NOMO-1 treated with DMSO at 0.1 percent for 48 hours (cell line): ENCODE data around the gene SETBP1.
A peak's percentile ranks its signal among the peaks of the same experiment; 100 is the strongest.

Experiments
- DNase-seq: peaks from one replicate; lab custom pipeline; 2025; ENCODE audit not compliant: unreplicated experiment; lab: John Stamatoyannopoulos, UW

The SETBP1 gene

DNA sequence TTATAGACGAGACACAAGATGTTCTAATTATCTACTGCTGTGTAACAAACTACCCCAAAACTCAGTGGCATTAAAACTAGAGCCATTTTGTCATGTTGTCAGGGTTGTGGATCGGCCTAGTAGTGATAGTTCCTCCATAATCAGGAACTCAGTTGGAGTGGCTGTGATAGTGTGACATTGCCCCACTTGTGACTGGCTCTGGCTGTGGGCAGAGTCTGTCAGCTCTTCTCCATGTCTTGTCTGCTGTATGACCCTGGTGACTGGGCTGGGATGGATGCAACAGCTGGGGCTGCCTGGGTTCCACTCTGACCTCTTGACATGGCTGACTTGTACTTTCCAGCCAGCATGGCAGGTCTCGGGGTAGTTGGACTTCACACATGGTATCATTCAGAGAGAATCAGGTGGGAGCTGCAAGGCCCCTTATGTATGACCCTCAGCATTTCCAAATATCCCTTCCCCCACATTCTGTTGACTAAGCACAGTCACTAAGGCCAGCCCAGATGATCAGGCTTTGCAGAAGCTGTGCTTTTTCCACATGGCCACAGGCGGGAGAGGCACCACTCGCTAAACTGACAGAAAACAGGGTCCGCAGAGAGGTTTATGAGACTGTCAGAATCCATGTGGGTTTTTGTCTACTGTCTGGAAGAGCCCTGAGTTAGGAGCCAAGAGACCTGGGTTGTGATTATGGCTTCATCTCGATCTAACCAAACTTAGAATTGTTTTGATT, 50.3 kb downstream of the SETBP1 start:
- no peak for DNase-seq

DNA sequence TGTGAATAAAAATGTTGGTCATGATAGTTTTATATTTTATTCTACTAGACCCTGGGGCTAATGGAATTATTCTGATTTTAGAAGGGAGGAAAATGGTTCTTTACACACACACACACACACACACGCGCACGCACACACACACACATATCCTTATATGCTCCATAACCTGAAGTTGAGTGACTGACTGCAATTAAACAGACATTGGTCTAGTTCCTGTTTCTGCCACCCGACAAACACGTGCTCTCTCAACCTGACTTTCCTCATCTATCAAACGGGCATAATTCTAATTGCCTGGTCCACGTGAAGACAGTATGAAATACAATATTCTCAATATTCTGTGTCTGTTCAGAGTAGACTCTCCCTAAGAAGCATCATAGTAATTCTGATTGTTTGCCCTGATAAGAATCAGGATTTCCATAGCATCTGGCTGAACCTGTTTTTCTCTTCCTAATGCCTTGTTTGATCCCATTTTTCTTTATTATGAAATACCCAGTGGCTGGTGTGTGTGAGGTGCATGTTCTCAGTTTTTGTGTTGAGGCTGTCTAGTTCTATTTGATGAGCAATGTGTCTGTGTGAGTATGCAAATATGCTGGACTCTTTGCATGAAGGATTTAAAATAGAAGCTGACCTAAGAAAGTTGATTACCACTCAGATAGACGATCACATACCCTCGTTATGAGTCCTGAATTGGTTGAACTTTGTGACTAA, 51.0 kb downstream of the SETBP1 start:
- peak; percentile 74 for DNase-seq

DNA sequence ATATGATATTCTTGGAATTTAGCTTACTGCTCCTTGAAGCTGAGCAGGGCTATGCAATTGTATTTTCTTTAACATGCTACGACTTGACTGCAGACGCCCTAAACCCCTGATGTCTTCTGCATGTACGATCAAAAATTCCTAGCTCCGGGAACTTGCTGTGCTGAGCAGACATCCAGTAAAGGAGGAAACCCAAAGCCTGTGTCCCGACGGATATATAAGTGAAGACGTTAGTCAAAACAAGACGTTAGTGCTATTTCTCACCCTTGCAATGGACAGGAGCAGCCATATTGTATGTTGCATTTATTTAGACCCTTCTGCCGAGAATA, 51.5 kb downstream of the SETBP1 start:
- DNase-seq, result no peak

DNA sequence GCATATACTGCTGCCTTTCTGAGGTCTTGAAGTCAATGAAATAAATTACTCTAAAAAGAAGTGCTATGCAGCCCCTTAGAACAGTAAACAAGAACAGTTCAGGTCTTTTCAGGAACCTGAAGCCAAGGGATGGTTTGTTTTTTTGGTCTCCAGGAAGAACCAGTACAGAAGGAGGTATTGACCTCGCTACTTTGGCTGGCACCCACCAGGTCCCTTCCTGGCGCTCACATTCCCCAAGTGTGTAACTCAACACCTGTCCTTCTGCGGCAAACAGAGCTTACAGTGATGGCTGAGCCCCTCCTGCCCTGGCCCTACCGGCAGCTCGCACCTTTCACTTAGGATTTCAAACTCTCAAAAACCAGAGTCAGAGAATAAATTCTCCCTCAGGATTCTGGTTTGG, 51.9 kb downstream of the SETBP1 start:
- DNase-seq, result no peak

DNA sequence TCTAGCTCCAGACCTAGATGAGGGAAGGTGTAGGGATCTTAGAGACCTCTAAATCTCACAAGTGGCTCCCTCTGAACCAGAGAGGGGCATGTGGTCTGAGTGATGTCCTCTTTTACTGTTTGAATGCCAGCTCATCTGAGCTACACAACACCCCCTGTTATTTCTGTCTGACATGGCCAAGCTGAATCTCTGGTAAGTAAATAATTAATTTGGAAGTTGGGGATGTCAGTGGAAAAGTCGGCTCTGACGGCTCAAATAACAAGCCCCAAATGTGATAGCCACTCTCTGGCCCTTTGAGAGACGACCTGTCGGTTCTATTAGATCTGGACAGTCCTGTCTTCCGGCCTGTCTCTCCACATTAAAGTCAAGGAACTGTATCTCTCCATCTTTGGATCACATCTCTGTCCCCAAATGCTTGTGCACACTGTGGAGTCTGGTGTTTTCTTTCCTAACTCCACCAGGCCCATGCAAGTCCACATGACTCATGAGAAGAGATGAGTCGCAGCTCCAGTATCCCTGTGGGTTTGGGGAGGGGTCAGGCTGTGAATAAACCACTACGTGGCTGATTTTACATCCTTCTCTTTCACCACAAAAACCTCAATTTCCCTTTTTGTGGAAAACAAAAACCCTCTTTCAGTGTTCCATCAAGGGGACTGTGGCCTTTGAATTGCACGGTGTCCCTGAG, 52.5 kb downstream of the SETBP1 start:
- DNase-seq, result peak; percentile 90

DNA sequence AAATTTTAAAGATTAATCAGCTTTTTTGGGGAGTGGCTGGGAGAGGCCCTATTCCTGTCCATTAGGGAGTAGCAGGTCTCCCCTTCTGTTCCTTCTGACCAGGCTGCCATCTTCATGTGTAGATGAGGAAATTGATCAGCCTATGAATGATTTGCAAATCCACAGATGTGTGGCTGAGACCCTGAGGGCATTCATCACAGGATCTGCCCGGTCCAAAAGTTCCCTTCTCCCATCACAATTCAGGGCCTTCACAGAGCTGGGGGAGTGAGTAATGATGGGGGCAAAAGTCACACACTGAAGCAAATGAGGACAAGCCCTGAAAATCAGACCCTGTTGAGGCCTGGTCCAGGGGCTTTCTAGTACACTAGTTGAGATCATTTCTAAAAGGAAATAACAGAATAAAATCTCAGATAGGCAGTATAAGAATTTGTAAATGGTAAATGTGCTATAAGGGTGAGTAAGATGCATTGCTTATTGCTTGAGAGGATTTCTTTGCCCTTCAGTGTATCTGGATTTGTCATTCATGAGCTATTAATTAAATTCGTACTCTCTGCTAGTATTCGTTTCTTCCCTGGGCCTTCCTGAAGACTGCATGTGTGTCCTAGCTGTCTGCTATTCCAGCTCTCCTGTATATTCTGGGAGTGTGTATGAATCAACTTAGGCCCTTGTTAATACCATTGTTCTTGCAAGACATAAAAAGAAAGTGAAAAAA, 53.2 kb downstream of the SETBP1 start:
- no peak for DNase-seq

DNA sequence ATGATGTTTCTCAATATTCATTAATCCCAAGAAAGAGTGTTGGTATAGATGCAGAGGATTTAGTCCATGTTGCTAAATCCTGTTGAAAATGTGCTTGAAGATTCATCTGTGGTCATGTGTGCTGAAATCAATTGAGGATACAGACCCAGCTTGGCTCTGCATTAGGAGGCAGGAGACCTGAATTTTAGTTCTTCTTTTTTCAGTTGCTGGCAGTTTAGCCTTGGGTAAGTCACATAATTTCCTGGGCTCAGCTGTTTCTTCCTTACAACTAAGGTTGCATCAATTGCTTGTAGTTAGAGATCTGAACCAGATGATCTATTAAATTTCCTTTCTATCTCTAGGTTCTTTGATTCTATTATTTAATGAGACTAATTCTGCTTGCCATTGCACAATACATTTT, 54.4 kb downstream of the SETBP1 start:
- peak; percentile 76 for DNase-seq

DNA sequence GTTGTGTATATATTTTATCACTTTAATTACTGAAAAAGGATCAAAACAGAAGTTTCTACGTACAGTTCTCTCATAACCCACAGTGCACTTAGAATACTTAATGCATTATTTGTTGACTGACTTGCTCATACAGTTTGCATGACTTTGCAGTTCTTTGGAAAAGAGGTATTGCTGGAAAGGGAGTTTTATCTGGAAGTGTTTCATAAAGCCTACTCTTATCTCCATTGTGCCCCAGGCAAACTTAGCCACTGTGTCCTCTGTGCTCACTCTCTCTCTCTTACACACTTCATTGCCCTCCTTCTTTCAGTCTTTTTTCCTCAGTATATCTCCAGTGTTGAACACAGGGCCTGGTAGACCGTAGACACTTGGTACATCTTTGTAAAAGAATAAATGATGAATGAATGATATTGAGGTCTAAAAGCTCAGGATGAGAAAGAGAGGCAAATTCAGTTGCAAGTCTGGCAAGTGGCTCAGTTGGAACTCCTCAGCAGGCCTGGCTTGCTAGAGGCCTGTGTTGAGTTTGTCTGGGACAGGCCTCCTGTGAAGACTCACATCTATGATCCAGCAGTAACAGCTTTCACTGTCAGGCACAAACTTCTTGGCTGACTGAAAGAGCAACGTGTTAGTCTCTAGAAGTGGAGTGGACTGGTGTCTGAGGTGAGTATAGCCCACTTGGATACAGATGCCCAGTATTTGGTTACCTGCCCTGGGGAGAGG, 56.1 kb downstream of the SETBP1 start:
- no peak for DNase-seq

DNA sequence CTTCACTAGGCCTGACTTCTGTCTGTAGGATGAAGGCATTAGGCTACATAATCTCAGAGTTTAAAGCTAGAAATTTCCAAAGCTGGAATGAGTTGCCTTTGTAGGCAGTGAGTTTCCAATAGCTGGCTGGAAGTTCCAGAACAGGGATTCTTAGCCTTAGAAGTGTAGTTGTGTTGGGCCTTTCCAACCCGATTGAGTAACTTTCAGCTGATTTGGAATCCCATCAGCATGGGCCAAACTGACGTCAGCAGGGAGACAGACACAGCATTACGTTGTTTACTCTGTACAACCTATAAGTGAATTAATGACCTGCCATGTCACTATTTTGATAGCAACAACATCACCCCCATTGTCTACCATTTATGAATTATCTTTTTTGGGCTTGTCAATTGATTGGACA, 56.9 kb downstream of the SETBP1 start:
- no peak for DNase-seq

DNA sequence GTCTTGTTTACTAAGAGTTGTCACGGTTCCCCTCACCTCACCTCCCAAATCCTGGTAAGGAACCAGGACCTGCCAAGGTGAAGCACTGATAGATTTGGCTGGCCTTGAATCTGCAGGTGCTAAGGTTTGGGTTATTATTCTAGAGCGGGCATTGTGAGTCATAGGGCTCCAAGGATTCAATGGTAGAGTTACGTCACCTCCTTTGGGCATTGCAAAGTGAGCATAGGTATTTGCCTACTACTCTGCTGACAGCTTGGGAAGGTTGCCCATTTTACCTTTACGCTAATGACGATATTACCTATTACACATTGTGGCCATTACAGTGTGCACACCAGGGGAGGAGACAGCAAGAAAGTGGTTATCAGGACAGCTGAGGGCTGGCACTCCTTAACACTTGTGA, 59.3 kb downstream of the SETBP1 start:
- DNase-seq, result no peak

DNA sequence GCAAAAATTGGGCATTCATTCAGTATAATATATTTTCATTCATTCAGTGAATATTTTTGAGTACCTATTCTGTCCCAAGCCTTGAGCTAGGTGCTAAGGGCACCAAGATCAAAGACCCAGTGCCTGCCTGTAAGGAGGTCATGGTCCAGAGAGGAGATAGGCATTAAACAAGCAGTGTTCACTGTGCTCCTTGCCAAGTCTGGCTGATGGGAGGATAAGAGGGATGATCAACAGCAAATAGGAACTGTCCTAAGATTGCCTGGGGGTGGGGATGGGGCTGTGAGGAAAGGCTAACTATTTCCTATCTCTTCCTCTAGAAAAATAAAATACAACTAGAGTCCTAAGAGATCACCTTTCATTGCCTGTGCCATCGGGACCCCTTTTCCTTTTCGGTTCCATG, 60.4 kb downstream of the SETBP1 start:
- DNase-seq, result no peak

DNA sequence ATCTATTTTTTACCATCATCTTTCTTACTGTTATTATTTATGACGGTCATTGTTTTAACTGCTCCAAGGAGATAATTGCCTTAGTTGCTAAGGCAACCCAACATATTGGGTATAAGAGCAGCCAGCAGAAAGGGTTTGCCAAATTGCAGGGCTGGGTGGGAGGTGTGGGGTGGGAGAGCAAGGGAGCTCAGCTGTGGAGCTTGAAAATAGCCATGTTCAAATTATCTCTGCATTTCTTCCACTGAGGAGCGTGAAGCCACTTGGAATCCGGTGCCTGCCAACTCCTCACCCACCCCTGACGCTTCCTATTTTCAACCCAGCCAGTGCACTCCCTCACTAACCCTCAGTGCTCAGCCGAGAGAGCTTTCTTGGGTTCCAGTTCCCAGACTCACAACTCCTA, 60.8 kb downstream of the SETBP1 start:
- DNase-seq, result no peak

DNA sequence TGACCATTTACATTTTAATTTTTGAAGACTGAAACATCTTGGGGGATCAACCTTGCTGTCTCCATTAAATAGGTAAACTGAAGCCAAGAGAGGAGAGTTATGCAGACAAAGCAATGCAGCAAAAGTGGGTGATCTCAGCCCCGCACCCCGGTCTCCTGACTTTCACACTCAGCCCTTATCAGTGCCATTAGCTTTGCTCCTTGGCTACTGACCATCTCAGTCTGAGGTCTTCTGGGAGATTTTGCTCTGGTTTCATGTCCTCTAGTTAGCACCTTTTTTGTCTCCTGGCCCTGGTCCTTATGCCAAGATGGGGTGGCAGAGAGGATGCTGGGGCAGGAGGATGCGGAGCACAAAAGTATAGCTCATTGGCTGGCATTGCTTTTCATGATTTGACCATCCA, 61.4 kb downstream of the SETBP1 start:
- no peak for DNase-seq

DNA sequence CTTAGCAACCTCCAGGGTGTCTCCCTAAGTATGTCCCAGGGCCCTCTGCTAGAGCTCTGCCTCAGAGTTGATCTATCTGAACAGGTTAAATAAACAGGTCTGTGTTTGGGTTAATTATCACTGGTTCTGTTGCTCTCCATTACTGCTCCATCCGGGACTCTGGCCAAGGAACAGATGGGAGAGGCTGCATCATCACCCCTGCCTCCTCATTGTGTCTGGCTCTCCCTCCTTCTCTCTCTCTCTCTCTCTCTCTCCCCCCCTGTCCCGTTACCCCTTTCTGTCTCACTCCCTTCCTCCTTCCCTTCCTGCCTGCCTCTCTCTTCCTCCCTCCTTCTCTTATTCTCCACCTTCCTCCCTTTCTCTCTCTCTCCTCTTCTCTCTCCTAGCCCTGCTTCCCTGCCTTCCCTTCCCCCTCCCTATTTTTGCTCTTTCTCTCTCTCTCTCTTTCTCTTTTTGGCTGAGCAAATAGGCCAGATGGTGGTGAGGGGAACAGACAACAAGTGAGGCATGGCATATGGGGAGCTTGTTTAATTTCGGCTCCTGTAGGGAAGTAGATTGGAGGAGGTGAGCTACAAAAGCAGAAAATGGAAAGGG, 62.1 kb downstream of the SETBP1 start:
- DNase-seq, result no peak

DNA sequence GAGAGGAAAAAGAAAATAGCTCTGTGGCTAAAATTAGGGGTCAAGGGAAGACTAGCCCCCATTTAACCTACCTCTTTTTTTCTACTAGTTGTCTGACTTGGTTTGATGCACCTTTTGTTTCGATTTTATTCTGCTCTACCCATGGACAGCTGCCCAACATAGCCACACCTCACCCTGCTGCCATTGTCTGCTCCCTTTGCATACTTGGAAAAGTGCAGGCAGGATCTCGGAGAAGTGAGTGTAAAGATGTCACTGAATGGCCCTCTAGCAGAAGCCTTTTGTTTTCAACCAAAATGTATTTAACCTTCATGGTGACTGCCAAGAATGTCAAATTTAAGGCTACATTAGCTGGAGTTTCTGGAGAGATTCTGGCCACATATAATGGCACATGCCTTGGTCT, 62.9 kb downstream of the SETBP1 start:
- DNase-seq, result no peak

DNA sequence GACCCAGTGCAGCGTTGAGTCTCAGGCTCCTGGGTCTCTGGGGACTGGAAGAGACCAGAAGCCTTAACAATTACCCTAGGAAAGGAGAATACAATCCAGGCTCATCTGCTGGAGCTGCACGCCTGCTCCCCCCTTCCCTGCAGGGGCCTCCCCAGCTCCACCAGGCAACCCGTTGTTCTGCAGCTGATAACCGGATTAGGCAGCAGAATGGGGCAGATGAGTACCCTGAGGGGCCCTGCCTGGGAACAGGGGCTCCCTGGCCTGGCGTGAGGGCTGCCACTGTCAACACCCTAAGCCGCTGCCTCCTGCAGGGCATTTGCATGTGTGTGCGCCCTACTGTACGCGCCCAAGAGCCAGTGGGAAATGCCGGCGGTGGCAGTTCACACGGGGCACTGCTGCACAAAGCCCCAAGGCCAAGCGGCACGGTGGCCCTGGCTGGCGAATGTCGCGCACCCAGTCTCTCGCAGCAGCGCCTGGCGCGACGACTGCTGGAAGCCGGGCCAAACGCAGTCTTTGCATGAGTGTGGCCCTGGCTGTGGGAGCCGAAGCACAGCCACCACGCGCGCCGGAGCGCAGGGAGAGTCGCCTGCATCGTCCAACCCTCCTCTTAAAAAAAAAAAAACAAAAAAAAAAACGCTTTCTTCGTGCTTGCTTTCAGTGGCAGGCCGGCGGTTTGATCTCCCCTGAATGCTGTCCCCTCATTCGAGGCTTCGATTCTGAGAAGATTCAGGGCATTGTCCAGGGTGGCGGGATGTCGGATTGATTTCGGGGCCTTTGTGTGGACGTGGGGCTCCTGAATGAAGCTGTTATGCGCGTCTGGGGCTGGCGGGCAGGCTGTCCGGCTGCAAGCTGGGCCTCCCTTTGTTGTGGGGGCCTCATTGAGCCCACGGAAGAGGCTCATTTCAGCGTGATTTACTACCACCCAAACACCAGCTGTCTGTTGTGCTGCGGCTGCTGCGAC, 63.8 kb downstream of the SETBP1 start:
- no peak for DNase-seq

DNA sequence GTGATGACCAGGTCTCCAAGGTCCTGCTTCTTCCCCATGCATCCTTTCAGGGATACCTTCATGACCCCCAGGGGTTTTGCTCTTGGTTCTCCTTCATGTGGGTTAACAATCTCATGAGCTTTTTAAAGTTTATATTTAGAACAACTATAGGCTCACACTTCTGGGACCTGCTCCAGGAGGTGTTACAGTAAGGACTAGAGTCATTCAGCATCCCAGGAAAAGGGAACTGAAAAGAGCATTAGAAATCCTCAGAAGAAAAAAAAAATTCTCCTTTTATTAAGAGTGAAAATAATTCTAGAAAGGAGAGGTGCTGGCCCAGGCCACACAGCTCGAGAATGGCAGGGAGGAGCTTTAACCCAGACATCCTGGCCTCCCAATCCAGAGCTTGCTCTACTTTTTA, 66.5 kb downstream of the SETBP1 start:
- DNase-seq, result no peak

DNA sequence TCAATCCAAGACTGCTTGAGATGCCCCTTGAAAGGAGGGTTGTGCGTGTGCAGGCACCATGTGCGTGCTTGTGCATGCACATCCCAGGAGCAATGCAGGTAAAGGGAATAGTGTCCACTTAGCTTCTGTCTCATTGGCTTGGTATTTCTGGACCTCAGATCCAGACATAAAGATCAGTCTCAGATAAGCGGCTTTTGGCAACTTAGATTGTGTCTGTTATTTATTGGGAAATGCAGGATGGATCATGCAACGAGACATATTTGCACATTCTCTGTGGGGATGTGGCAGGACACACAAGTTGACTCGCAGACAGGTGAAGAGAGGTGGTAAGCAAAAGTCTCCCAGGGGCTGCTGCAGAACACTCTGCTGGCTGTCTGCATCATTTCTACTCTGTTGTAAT, 67.9 kb downstream of the SETBP1 start:
- no peak for DNase-seq

DNA sequence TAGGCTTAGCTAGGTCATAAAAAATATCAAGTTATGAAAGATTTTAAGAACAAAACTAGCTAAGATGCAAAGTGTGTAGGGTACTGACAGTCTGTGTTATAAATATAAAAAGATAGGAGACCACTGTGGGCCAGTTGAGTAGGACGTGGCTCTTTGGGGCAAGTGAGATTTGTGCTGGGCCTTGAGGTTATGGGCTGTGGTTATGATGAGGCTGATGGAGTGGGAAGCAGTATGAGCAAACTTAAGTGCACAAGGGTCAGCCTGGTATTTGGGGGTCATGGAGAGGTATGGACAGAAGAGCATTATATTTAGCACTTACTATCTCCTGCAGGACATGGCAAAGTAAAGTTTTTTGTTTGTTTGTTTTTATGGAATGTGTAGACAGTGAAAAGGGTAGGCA, 70.1 kb downstream of the SETBP1 start:
- DNase-seq, result no peak

DNA sequence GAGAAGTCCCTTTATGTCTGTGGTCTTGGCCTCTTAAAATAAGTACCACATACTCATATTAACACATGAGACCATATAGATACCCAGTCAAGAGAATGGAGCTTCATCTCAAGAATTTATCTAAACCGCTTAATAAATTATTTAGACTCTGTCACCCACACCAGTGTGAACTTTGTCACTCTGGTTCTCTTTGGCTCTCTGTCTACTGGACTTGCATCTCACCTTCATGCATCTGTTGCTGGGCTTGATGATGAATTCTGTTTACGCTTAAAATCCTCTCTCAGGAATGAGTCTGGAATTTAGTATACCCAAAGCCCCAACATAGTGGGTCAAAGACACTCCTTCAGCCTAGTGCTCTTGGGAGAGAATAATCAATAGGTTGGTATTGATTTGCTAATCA, 73.9 kb downstream of the SETBP1 start:
- no peak for DNase-seq
